WTC11 (cell line): Measurements from ENCODE around the gene MCM6.

Source experiments
- ELF4 ChIP-seq: sonication (generic); formaldehyde crosslinking; IDR thresholded peaks from 2 replicates; pipeline ENCODE4 v1.8.1; 2022; ENCODE audit warnings: low read depth, mild to moderate bottlenecking, moderate library complexity, missing genetic modification reagents
- ESRRA ChIP-seq: sonication (generic); formaldehyde crosslinking; IDR thresholded peaks from 2 replicates; pipeline ENCODE4 v1.8.1; 2022; ENCODE audit warnings: mild to moderate bottlenecking, missing genetic modification reagents, borderline replicate concordance
- TF ChIP-seq, protein P1 (sequence below): fragments of 200-600 bp; IDR thresholded peaks from 2 replicates; pipeline ENCODE4 v1.8.0; 2022; ENCODE audit warnings: antibody characterized with exemption

GRCh38 chr2:135832891-135833290 lies 43.4 kb downstream of the MCM6 start:
- no peak for TF ChIP-seq ESRRA (CRISPR knock-in tag)
- TF ChIP-seq, protein P1, sequence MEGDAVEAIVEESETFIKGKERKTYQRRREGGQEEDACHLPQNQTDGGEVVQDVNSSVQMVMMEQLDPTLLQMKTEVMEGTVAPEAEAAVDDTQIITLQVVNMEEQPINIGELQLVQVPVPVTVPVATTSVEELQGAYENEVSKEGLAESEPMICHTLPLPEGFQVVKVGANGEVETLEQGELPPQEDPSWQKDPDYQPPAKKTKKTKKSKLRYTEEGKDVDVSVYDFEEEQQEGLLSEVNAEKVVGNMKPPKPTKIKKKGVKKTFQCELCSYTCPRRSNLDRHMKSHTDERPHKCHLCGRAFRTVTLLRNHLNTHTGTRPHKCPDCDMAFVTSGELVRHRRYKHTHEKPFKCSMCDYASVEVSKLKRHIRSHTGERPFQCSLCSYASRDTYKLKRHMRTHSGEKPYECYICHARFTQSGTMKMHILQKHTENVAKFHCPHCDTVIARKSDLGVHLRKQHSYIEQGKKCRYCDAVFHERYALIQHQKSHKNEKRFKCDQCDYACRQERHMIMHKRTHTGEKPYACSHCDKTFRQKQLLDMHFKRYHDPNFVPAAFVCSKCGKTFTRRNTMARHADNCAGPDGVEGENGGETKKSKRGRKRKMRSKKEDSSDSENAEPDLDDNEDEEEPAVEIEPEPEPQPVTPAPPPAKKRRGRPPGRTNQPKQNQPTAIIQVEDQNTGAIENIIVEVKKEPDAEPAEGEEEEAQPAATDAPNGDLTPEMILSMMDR, result no peak
- TF ChIP-seq ELF4 (CRISPR knock-in tag), result no peak
